Sciatic nerve (tissue), 2 donors: ENCODE measurements around the gene TRABD2B. TPM values are rescaled to one million over a fixed set of nuclear protein-coding genes. Genes with fewer than 3 reads are reported as not detected.

Experiments
- ATAC-seq: fragments of 200-7000 bp; cut with Tn5 transposase; one replicate; pipeline ENCODE4 v1.9.1; 2020; ENCODE audit warnings: mild to moderate bottlenecking, moderate library complexity
- DNase-seq: peaks from one replicate; pipeline ENCODE4 v3.0.0-alpha.2; 2020; ENCODE audit warnings: low spot score
- intact Hi-C: fragments of 100-400 bp; cut with DNase I; formaldehyde crosslinking; loops from one replicate; pipeline ENCODE4 v1.14.2; 2022
- total RNA-seq: library from RNA; stranded (reverse); fragmentation: NEBNext Ultra II Directional; extraction: Animal tissue kit (Norgen Biotek cat#: 25700); gene quantifications from one replicate; pipeline ENCODE4 v1.2.1, GENCODE V29; 2021
- donor health status: DM: no; HTN: no; CAD: no.
- donor health status: DM: no; HTN: no; CAD: no.

TRABD2B gene
- 5.0 TPM for total RNA-seq

GRCh38 chr1:47997289-47998200, at the start of gene TRABD2B:
TRABD2B (minus strand) TSS chr1:47997385.
- intact Hi-C loops = no loop called here
- DNase-seq = peak; percentile 91
- peak; percentile 80 for ATAC-seq

- intact Hi-C loops = no loop called here
Measured at GRCh38 chr1:48044311-48044710, 47.1 kb upstream of the TRABD2B start.

DNA sequence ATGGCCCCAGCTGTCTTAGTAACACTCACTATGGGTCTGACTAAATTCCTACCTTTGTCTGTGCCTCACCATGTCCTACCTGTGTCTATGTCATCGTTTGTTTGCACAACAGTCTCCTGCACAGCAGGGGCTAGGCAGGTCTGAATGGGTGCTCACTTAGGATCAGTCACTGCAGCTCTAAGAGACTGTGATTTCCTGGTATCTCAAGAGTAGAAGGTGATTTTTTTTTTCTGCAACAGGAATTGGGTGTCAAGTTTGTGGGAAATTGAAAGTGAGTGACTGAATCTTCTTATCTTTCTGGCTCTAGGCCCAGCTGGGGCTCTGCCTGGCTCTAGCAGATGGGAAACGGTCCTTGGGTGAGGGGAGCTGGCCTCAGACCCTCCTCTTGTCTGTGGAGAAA, 46.4 kb upstream of the TRABD2B start:
- ATAC-seq (no peak), DNase-seq (no peak)
- intact Hi-C loops = no loop called here

More at GRCh38 chr1:48044311-48044710, 47.1 kb upstream of the TRABD2B start:
- ATAC-seq = no peak
- no peak for DNase-seq

- intact Hi-C loops = no loop called here
- DNase-seq (no peak), ATAC-seq (peak; percentile 41)
Measured at GRCh38 chr1:48040154-48040553, 43.0 kb upstream of the TRABD2B start.

DNA sequence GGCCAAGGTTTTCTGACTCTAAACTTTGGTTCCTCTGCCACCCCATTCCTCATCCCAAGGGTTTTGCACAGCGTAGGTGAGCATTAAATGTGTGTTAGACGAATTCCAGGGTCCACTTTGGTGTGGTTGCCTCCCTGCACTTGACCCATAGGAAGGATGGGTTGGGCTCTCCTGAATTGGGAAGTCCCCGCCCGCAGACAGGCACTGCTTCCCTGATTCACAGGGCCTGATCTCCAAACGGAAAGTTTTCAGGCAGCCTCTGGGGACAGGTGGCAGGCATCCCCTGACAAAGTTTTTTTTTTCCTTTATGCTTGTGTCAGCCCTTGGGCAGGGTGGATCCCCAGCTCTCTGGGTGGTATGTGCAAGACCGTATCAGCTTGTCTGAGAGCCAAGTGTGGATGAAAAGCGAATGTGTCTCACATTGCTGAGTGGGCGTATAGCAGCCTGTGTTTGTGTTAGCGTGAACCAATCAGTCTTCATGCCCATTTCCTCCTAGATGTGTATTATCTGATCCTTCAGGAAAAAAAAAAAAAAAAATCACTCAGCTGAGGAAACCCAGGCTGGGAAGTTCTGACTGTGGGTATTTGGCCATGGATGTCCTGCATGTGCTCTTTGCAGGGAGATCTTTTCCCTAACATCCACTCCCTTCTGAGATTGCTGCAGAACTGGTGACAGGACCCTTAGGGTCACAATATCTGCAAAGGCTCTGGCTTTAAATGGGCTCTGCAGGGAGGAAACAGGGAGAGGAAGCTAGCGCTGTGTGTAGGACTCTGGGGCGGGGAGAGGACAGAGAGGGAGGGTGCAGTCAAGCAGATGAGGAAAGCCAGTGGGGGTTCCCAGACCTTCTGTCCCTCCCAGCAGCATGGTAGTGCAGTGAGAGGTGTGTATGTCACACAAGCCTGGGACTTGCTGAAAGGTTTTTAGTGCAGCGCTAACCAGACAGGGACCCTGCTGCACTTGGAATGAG, 42.2 kb upstream of the TRABD2B start:
- peak; percentile 42 for ATAC-seq
- intact Hi-C loops = no loop called here

GRCh38 chr1:48038270-48038767, 41.1 kb upstream of the TRABD2B start:
- intact Hi-C loops = no loop called here

More for the DNA sequence above, 42.2 kb upstream of the TRABD2B start:
- DNase-seq = no peak

GRCh38 chr1:48036710-48037355, 39.6 kb upstream of the TRABD2B start:
- intact Hi-C loops = no loop called here
- ATAC-seq (no peak), DNase-seq (peak; percentile 26)

More at GRCh38 chr1:48038270-48038767, 41.1 kb upstream of the TRABD2B start:
- DNase-seq = peak; percentile 9
- ATAC-seq = no peak

DNA sequence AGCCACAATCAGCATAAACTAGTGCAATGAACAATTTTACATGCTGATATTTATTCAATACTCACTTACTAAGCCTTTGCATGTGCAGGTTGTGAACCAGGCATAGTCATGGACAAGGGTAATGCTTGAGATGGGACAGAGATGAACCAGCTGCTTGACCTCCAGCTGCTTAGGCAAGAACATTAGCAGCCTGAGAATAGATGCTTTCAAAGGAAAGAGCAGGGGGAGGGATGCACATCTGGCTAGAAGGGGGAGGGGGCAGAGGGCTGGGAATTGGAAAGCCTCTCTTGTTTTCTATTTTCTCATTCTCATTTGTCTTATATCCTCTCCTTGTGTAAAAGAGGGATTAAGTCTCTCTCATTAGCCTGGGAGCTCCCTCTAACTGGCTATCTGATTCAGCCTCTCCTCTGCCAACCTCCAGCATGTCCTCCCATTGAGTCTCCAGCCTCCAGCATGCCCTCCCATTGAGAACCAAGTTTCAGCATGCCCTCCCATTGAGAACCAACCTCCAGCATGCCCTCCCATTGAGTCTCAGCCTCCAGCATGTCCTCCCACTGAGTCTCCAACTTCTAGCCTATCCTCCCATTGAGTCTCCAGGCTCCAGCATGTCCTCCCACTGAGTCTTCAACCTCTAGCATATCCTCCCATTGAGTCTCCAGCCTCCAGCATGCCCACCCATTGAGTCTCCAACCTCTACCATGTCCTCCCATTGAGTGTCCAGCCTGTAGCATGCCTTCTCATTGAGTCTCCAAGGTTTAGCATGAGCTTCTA, 38.4 kb upstream of the TRABD2B start:
- DNase-seq (peak; percentile 60), ATAC-seq (peak; percentile 88)
- intact Hi-C loops = no loop called here

- DNase-seq (no peak), ATAC-seq (no peak)
- intact Hi-C loops = no loop called here
Measured at GRCh38 chr1:48033495-48034045, 36.4 kb upstream of the TRABD2B start.

DNA sequence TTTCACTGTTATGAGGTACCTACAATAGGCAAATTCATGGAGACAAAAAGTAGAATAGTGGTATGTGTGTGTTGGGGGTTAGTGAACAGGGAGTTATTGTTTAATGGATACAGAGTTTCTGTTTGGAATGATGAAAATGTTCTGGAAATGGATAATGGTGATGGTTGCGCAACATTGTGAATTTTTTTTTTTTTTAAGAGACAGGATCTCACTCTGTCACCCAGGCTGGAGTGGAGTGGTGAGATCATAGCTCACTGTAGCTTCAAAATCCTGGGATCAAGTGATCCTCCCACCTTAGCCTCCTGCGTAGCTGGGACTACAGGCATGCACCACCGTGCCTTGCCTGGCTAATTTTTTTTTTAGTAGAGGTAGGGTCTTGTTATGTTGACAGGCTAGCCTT, 34.5 kb upstream of the TRABD2B start:
- intact Hi-C loops = no loop called here
- no peak for DNase-seq
- peak; percentile 66 for ATAC-seq

DNA sequence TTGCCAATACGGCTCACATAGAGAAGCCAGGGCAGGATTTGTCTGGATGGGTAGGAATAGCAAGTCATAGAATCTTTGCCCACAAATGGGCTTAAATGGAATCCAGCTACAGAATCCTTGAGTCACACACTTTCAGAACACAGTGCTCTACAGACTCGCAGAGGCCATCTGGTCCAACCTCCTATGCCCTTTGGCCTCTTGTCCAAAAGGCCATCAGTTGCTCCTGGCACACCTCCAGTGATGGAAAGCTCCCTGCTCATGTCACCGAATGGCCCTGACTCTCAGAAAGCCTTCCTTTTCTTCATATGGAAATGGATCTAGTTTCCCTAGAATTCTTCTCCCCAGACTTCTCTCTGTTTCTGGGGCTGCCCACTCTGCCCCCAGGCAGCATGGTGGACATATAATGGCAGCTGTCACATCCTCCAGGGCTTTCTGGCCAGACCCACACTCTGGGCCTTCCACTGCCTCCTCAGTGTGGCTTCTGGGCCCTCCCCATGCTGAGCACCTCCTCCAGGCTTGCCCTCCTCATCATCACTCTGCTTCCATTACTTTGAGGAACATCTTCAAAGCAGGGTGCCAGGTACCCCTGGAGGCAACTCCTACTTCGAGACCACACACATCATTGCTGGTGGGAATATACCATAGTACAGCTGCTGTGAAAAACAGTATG, 33.6 kb upstream of the TRABD2B start:
- DNase-seq (no peak), ATAC-seq (no peak)
- intact Hi-C loops = no loop called here

DNA sequence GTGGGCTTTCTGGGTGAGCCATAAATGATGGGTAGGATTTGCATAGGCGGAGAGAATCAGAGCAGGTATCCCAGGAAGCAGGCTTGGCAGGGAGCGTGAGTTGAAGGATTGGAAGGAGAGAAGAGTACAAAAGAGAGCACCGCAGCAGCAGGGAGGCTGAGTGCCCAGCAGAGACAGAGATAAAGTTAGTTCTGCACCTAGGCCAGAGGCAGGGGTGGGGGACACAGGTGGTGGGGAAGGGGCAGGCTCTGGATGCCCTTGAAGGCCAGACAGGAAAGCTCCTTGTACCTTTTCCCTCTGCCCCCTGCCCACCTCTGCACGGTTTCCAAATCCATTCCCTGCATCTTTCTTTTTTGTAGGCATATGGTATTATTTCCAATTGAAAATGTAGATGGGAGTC, 33.0 kb upstream of the TRABD2B start:
- ATAC-seq (no peak), DNase-seq (no peak)
- intact Hi-C loops = no loop called here

- intact Hi-C loops = no loop called here
- ATAC-seq = no peak
- DNase-seq = no peak
Measured at GRCh38 chr1:48028218-48029069, 31.3 kb upstream of the TRABD2B start.

DNA sequence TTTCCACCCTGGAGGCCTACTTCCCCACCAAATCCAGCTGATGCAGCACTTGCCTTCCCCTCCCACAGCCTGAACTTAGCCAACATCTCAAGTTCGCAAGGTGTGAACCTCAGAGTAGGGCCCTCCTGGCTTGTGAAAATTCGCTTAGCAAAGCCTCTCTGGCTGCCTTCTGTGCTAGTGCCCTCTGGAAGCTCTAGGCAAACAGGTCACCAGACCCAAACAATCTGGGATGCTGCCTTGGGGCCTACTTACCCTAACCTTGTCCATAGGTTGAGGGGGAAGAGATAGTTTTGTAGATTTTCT, 30.3 kb upstream of the TRABD2B start:
- ATAC-seq (no peak), DNase-seq (no peak)
- intact Hi-C loops = no loop called here

GRCh38 chr1:48026701-48027532, 29.7 kb upstream of the TRABD2B start:
- DNase-seq (no peak), ATAC-seq (no peak)
- intact Hi-C loops = no loop called here

GRCh38 chr1:48026275-48026674, 29.1 kb upstream of the TRABD2B start:
- DNase-seq (no peak), ATAC-seq (no peak)

More at GRCh38 chr1:48026275-48026674, 29.1 kb upstream of the TRABD2B start:
- intact Hi-C loops = no loop called here
